ENCODE results near the gene PGM3. TPM values are rescaled to one million over a fixed set of nuclear protein-coding genes. Genes with fewer than 3 reads are reported as not detected.
A peak's percentile ranks its signal among the peaks of the same experiment; 100 is the strongest.
"Not testable (repeated sequence)": the region's sequence is repeated elsewhere in the genome, so short reads cannot be mapped to it uniquely, and the experiment has no call there.

The PGM3 gene, protein sequence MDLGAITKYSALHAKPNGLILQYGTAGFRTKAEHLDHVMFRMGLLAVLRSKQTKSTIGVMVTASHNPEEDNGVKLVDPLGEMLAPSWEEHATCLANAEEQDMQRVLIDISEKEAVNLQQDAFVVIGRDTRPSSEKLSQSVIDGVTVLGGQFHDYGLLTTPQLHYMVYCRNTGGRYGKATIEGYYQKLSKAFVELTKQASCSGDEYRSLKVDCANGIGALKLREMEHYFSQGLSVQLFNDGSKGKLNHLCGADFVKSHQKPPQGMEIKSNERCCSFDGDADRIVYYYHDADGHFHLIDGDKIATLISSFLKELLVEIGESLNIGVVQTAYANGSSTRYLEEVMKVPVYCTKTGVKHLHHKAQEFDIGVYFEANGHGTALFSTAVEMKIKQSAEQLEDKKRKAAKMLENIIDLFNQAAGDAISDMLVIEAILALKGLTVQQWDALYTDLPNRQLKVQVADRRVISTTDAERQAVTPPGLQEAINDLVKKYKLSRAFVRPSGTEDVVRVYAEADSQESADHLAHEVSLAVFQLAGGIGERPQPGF
- 14.7 and 18.3 TPM in 2 replicates for total RNA-seq (2014; rRNA removed; shearing (Covaris generic))

DNA sequence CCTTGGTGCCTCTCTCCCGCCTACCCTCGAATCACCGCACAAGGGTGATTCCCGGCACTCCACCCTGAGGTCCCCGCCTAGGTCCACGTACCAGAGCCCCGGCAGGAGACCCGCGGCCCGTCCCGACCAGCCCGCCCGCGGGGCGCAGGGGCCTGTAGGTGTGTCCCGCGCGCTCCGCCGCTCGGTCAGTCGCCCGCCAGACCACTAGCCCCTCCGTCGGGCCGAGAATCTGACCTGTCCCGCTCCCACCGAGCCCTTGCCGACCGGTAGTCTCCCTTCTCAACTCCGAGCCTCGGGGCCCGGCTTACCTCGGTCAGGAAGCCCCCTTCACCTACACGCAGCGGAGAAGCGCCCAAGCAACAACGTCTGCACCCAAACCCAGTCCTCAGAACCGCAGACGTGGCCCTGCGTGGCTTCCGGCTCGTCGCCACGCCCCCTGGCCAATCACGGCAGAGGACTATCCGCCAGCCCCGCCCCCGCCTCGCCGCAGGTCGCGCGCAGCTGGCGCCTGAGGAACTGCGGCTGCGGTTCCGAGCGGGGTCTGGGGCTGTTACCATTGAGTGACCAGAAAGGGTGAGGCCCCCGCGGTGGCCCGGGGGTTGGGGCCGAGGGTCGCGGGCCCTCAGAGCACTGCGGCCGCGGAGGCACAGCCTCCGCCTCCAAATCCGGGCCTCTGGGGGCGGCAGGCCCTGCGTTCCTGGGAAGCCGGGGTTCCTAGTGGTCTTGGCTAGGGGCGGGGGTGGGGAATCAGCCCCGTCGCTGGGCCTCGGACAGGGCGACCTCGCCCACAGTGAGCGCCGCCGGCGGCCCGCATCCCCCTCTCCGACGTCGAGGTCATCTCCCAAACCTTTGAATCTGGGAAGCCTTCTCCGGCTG, at the start of gene PGM3, which contains the start of gene RWDD2A:
Gene PGM3 (minus strand): TSS at position 395 of the 876 bp plus-strand sequence. CDS start 2,253 bp downstream, outside the sequence.
Gene RWDD2A (plus strand): TSS at position 487 of the 876 bp plus-strand sequence. CDS start 1,095 bp downstream, outside the sequence.
- DNase-seq (ENCODE audit: low spot score) = peak; percentile 85

GRCh38 chr6:83231146-83231545, 38.1 kb upstream of the PGM3 start:
- no peak for DNase-seq (ENCODE audit: low spot score)

- DNase-seq (ENCODE audit: low spot score) = no peak
These were observed 33.5 kb upstream of the PGM3 start for GRCh38 chr6:83226517-83226916.

DNA sequence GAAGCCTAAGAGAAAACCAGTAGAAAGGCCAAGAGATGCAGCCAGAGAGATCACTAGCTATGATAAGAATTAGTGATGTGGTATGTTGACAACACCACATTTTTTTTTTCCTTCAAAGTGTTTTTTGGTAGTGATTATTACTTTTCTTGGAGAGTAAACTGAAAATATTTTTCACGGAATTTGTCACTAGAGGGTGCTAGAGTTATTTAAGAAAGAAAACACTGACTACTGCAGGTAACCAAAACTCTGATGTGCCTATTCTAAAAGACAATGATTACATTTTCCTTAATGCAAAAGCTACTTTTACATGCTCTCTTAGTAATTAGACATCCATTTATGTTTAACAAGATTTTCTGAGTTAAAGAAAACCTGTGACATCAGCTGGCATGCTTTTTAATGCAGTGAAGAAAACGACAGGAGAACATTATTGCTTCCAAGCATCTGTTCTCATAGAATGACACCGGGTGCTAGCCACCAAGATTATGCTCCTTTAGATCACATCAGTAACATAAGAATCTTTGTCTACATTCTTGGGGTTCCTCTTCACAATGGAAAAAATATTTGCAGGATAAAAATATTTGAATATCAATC, 28.9 kb upstream of the PGM3 start:
- DNase-seq (ENCODE audit: low spot score) = peak; percentile 43

GRCh38 chr6:83221276-83221675, 28.2 kb upstream of the PGM3 start:
- DNase-seq (ENCODE audit: low spot score) = no peak

- DNase-seq (ENCODE audit: low spot score) = no peak
These were observed 27.1 kb upstream of the PGM3 start for GRCh38 chr6:83220121-83220520.

DNA sequence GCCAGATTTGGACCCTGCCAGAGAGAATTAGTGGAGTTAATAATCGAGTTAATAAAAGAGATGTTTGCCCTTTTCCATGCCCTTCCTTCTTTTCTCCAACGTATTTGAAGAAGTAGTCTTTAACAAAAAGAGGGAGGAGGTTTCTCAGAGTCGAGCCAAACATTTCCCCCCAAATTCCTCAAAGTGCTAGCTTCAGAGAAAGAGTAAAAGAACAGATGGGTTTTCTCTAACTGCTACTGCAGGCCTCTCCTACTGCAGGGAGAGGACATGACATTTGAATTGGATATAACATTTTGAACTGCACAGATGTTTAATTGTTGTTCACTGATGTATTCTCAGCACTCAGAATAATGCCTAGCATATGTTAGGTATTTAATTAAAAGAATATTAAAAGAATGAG, 25.6 kb upstream of the PGM3 start:
- DNase-seq (ENCODE audit: low spot score) = no peak

GRCh38 chr6:83216806-83217205, 23.7 kb upstream of the PGM3 start:
- no peak for DNase-seq (ENCODE audit: low spot score)

GRCh38 chr6:83215131-83216047, 22.3 kb upstream of the PGM3 start:
- DNase-seq (ENCODE audit: low spot score) = peak; percentile 69

DNA sequence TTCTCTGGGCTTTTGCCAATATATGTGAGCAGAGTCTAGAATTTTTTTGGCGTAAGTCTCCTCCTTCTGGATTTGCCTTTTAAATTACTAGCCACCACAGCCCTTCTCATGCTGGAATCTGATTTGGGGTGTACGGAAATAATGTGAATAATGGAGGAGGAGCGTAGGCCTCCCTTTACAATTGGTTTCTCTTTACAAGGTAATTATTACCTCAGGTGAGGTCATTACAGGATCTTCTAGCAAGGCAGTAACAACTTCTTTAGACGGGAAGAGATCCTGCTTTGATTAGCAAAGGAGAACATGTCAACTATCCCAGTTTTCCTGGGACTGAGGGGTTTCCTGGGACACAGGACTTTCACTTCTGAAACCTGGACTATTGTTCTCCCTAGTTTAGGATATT, 9.0 kb upstream of the PGM3 start:
- no peak for DNase-seq (ENCODE audit: low spot score)

GRCh38 chr6:83199863-83200225, 6.8 kb upstream of the PGM3 start:
- DNase-seq (ENCODE audit: low spot score) = no peak

- no peak for DNase-seq (ENCODE audit: low spot score)
These were observed 6.3 kb upstream of the PGM3 start for GRCh38 chr6:83199173-83199862.

DNA sequence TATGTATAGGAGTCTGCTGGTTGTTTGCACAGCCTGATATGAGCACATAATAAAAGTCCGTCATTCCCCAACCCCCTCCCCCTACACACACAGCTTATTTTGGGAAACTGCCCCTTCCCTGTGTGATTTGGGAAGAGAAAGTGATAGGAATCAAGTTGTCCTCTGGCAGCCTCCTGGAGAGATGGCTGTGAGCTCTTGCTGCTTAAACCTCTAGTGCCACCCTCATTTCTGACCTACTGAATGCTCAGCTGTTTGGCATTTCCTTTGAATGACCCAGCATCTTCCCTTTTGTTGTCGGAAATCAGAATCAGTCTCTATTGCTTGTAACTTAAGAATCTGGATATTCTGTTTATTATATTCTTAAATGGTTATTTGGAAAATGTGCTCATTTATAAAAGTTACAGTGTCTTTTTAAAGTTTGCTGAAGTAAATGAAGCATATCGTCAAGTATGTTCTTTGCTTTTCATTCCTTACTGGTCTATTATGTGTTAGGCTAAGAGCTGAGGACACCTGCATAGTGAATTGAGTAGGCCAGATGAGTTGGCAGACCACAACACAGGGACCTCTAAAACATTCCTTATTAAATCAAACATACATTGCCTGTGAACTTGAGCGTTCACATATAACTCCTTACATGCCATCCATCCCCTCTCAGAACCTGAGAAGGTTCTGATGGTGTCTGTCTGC, 5.6 kb upstream of the PGM3 start:
- no peak for DNase-seq (ENCODE audit: low spot score)

- peak; percentile 52 for DNase-seq (ENCODE audit: low spot score)
These were observed 892 bp upstream of the PGM3 start for GRCh38 chr6:83193747-83194566.

DNA sequence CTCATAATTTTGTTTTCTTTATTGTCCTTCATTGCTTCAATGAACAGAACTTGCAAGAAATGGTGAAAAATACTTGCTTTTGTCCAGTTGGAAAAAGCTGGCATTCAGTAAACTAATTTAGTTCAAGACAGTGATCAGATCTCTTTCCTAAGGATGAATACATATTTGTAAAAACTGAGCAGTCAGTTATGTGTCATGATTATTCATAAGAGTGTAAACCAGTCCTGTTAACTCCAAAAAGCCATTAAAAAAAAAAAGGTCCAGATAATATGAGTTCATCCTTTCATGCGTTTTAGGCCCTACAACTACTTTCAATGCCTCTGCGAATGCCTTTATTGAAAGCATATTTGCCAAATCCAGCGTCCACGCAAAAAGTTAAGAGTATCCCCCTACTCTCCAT, 609 bp downstream of the PGM3 start:
- peak; percentile 25 for DNase-seq (ENCODE audit: low spot score)

GRCh38 chr6:83191974-83192373, 1.1 kb downstream of the PGM3 start:
- DNase-seq (ENCODE audit: low spot score) = not testable (repeated sequence)

DNA sequence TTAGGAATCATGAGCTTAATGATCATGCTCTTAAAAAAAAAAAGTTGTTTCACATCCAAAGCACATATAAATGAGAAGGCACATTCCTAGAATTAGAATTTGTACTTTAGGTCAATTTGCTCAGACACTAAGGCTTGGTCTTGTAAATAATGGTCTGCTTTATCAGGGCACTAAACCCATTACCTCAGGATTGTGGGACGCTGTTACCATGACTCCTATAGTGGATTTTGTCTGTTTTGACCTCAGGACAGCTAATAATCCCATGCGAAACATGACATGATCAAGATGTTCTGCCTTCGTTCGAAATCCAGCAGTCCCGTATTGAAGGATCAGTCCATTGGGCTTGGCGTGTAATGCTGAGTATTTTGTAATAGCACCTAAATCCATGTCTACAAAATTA, 2.4 kb downstream of the PGM3 start:
- DNase-seq (ENCODE audit: low spot score) = no peak

GRCh38 chr6:83188501-83188900, 4.6 kb downstream of the PGM3 start:
- DNase-seq (ENCODE audit: low spot score) = no peak

GRCh38 chr6:83185096-83185495, 8.0 kb downstream of the PGM3 start:
- DNase-seq (ENCODE audit: low spot score) = no peak
